IPS DF 4.7 (cell line): Measurements from ENCODE around the gene PIERCE2.
"Not testable (repeated sequence)": the region's sequence is repeated elsewhere in the genome, so short reads cannot be mapped to it uniquely, and the experiment has no call there.

ENCODE experiments used
- DNase-seq: peaks from one replicate; pipeline ENCODE4 v3.0.0-alpha.2; 2013; ENCODE audit warnings: low spot score; ENCODE audit errors: extremely low read depth

PIERCE2 gene

GRCh38 chr15:55422089-55422488 lies 13.8 kb downstream of the PIERCE2 start:
- no peak for DNase-seq

GRCh38 chr15:55434989-55435825 lies 26.9 kb downstream of the PIERCE2 start:
- DNase-seq: peak; percentile 28

- DNase-seq: not testable (repeated sequence)
Measured at GRCh38 chr15:55443141-55443540, 34.8 kb downstream of the PIERCE2 start.

GRCh38 chr15:55445936-55446335 lies 37.6 kb downstream of the PIERCE2 start:
- DNase-seq: not testable (repeated sequence)

GRCh38 chr15:55446379-55447029 lies 38.2 kb downstream of the PIERCE2 start:
- not testable (repeated sequence) for DNase-seq

GRCh38 chr15:55447030-55447394 lies 38.7 kb downstream of the PIERCE2 start:
- not testable (repeated sequence) for DNase-seq

GRCh38 chr15:55457401-55458022 lies 49.2 kb downstream of the PIERCE2 start:
- DNase-seq: no peak

GRCh38 chr15:55461447-55461846 lies 53.2 kb downstream of the PIERCE2 start:
- DNase-seq: no peak

- DNase-seq: no peak
Measured at GRCh38 chr15:55468321-55468720, 60.0 kb downstream of the PIERCE2 start.
